A673 (cell line): ENCODE data around the gene GLIS2.

ENCODE experiments used
- EZH2 ChIP-seq: fragments of 200-600 bp; sonication (generic); IDR thresholded peaks from 2 replicates; pipeline ENCODE4 v1.6.1; 2017; ENCODE audit warnings: borderline replicate concordance, low read depth, mild to moderate bottlenecking, mixed read lengths, antibody characterized with exemption, low read length; ENCODE audit not compliant: poor library complexity, severe bottlenecking
- TF ChIP-seq, protein P1 (sequence below): fragments of 300-800, 200-600 bp; sonication (generic); conservative IDR thresholded peaks from 2 replicates; pipeline ENCODE4 v1.5.1; 2017; ENCODE audit warnings: low read depth, mild to moderate bottlenecking, antibody characterized with exemption, low read length, moderate library complexity, mixed read lengths

DNA sequence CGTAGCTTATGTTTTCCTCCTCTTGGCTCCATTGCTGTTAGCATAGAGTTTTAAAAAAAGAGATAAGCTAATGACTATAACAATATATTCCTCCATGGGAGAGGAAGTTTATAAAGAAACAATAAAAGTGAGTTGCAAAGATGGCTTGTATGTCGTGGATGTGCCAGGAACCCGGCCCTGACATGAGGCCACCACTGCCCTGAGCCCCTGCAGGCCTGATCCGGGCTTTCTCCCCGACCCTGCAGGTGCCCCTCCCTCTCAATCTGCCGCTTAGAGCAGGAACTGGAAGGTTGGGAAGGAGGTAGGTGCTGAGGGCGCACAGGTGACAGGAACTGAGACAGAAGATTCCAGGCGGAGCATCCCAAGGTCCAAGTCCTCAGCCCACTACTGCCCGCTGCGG lies 23.6 kb downstream of the GLIS2 start:
- TF ChIP-seq EZH2, result no peak
- TF ChIP-seq, protein P1, sequence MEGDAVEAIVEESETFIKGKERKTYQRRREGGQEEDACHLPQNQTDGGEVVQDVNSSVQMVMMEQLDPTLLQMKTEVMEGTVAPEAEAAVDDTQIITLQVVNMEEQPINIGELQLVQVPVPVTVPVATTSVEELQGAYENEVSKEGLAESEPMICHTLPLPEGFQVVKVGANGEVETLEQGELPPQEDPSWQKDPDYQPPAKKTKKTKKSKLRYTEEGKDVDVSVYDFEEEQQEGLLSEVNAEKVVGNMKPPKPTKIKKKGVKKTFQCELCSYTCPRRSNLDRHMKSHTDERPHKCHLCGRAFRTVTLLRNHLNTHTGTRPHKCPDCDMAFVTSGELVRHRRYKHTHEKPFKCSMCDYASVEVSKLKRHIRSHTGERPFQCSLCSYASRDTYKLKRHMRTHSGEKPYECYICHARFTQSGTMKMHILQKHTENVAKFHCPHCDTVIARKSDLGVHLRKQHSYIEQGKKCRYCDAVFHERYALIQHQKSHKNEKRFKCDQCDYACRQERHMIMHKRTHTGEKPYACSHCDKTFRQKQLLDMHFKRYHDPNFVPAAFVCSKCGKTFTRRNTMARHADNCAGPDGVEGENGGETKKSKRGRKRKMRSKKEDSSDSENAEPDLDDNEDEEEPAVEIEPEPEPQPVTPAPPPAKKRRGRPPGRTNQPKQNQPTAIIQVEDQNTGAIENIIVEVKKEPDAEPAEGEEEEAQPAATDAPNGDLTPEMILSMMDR, result no peak
